H9 (cell line): ENCODE results near the gene EHF. TPM values are rescaled to one million over a fixed set of nuclear protein-coding genes. Genes with fewer than 3 reads are reported as not detected.

Source experiments
- DNase-seq: peaks from one replicate; pipeline ENCODE4 v3.0.0-alpha.2; 2017
- H2AFZ ChIP-seq: one replicate; pipeline ENCODE4 v1.6.1; 2013; ENCODE audit warnings: mild to moderate bottlenecking, low read length, control low read depth, moderate library complexity
- H2AK5ac ChIP-seq: 2 replicates; pipeline ENCODE4 v1.6.1; 2013; ENCODE audit warnings: low read length, control low read depth, mixed read lengths; ENCODE audit not compliant: insufficient read length
- H2BK120ac ChIP-seq: one replicate; pipeline ENCODE4 v1.6.1; 2013; ENCODE audit warnings: low read depth, mild to moderate bottlenecking, low read length, control low read depth, inconsistent platforms; ENCODE audit not compliant: poor library complexity, severe bottlenecking
- H2BK12ac ChIP-seq: 2 replicates; pipeline ENCODE4 v1.6.1; 2013; ENCODE audit warnings: low read length, control low read depth, mixed read lengths, low read depth; ENCODE audit not compliant: insufficient read length
- H2BK15ac ChIP-seq: 2 replicates; pipeline ENCODE4 v1.6.1; 2013; ENCODE audit warnings: low read depth, low read length, control low read depth
- H2BK20ac ChIP-seq: one replicate; pipeline ENCODE4 v1.6.1; 2013; ENCODE audit warnings: low read depth, mild to moderate bottlenecking, low read length, control low read depth, inconsistent platforms; ENCODE audit not compliant: poor library complexity, severe bottlenecking
- H2BK5ac ChIP-seq: 2 replicates; pipeline ENCODE4 v1.6.1; 2013; ENCODE audit warnings: low read length, control low read depth, mixed read lengths; ENCODE audit not compliant: insufficient read length
- H3K14ac ChIP-seq: 2 replicates; pipeline ENCODE4 v1.6.1; 2013; ENCODE audit warnings: low read length, control low read depth; ENCODE audit not compliant: insufficient read depth
- H3K18ac ChIP-seq: 2 replicates; pipeline ENCODE4 v1.6.1; 2013; ENCODE audit warnings: low read depth, mild to moderate bottlenecking, mixed read lengths, low read length, control low read depth; ENCODE audit not compliant: insufficient read length
- H3K23ac ChIP-seq: 2 replicates; pipeline ENCODE4 v1.6.1; 2013; ENCODE audit warnings: low read length, control low read depth, mixed read lengths, low read depth; ENCODE audit not compliant: insufficient read length
- H3K23me2 ChIP-seq: 2 replicates; pipeline ENCODE4 v1.6.1; 2013; ENCODE audit warnings: low read depth, mild to moderate bottlenecking, mixed read lengths, low read length, control low read depth; ENCODE audit not compliant: insufficient read length, poor library complexity, severe bottlenecking
- H3K27ac ChIP-seq: 2 replicates; pipeline ENCODE4 v1.5.1; 2013; ENCODE audit warnings: low read length, control low read depth, mixed read lengths, low read depth; ENCODE audit not compliant: insufficient read length
- H3K27me3 ChIP-seq: 2 replicates; pipeline ENCODE4 v1.6.1; 2013; ENCODE audit warnings: low read length, control low read depth, inconsistent platforms; ENCODE audit not compliant: insufficient read depth
- H3K4ac ChIP-seq: 2 replicates; pipeline ENCODE4 v1.6.1; 2013; ENCODE audit warnings: low read depth, mild to moderate bottlenecking, control low read depth, inconsistent platforms, low read length, moderate library complexity
- H3K4me1 ChIP-seq: 2 replicates; pipeline ENCODE4 v1.6.1; 2013; ENCODE audit warnings: low read length, control low read depth, inconsistent platforms; ENCODE audit not compliant: insufficient read depth
- H3K4me2 ChIP-seq: 2 replicates; pipeline ENCODE4 v1.6.1; 2013; ENCODE audit warnings: low read length, control low read depth, mixed read lengths; ENCODE audit not compliant: insufficient read length, insufficient read depth
- H3K56ac ChIP-seq: 2 replicates; pipeline ENCODE4 v1.6.1; 2013; ENCODE audit warnings: low read depth, mild to moderate bottlenecking, mixed read lengths, low read length, control low read depth; ENCODE audit not compliant: insufficient read length
- H3K79me1 ChIP-seq: 2 replicates; pipeline ENCODE4 v1.6.1; 2013; ENCODE audit warnings: low read depth, mild to moderate bottlenecking, moderate library complexity, low read length, control low read depth, inconsistent platforms; ENCODE audit not compliant: insufficient read depth, poor library complexity, severe bottlenecking
- H3K79me2 ChIP-seq: 2 replicates; pipeline ENCODE4 v1.6.1; 2013; ENCODE audit warnings: low read length, control low read depth, inconsistent platforms; ENCODE audit not compliant: insufficient read depth
- H3K9ac ChIP-seq: 2 replicates; pipeline ENCODE4 v1.6.1; 2013; ENCODE audit warnings: low read length, control low read depth, mixed read lengths; ENCODE audit not compliant: insufficient read length; ENCODE audit errors: extremely low read depth
- H3K9me3 ChIP-seq: one replicate; pipeline ENCODE4 v1.6.1; 2013; ENCODE audit warnings: low read depth, low read length, inconsistent platforms; ENCODE audit not compliant: control insufficient read depth
- H3T11ph ChIP-seq: one replicate; pipeline ENCODE4 v1.6.1; 2013; ENCODE audit warnings: mild to moderate bottlenecking, low read length, control low read depth, inconsistent platforms
- H4K20me1 ChIP-seq: one replicate; pipeline ENCODE4 v1.6.1; 2013; ENCODE audit not compliant: control insufficient read depth, insufficient read length, insufficient read depth
- H4K5ac ChIP-seq: 2 replicates; pipeline ENCODE4 v1.6.1; 2013; ENCODE audit warnings: low read depth, mild to moderate bottlenecking, mixed read lengths, low read length, control low read depth; ENCODE audit not compliant: insufficient read length
- H4K8ac ChIP-seq: replicated peaks from 2 replicates; pipeline ENCODE4 v1.6.1; 2013; ENCODE audit warnings: low read length, control low read depth, mixed read lengths, low read depth; ENCODE audit not compliant: insufficient read length
- H4K91ac ChIP-seq: 2 replicates; pipeline ENCODE4 v1.6.1; 2013; ENCODE audit warnings: low read depth, mild to moderate bottlenecking, moderate library complexity, mixed read lengths, low read length, control low read depth; ENCODE audit not compliant: insufficient read length
- H3K27ac Mint-ChIP-seq, 3 experiments: 2 replicates in 2 of 3; 3 replicates in 1 of 3; pipeline ENCODE4 v1.8.0; 2020 to 2021; ENCODE audit warnings: mixed read lengths in 3 of 3, mild to moderate bottlenecking in 1 of 3, moderate library complexity in 1 of 3
- H3K27me3 Mint-ChIP-seq: 2 replicates; pipeline ENCODE4 v1.8.0; 2021; ENCODE audit warnings: low read depth, mild to moderate bottlenecking, moderate library complexity, mixed read lengths
- H3K36me3 Mint-ChIP-seq, 3 experiments: 2 replicates in 2 of 3; 3 replicates in 1 of 3; pipeline ENCODE4 v1.8.0; 2020 to 2021; ENCODE audit warnings: low read depth in 3 of 3, mixed read lengths in 3 of 3; ENCODE audit not compliant: insufficient read depth in 1 of 3
- H3K4me1 Mint-ChIP-seq, 2 experiments: 2 replicates each; pipeline ENCODE4 v1.8.0; 2020; ENCODE audit warnings: mixed read lengths in 2 of 2
- H3K4me3 Mint-ChIP-seq, 2 experiments: 2 replicates in 1 of 2; 3 replicates in 1 of 2; pipeline ENCODE4 v1.8.0; 2020 to 2021; ENCODE audit warnings: mild to moderate bottlenecking in 2 of 2, mixed read lengths in 2 of 2, moderate library complexity in 1 of 2
- H3K9me3 Mint-ChIP-seq, 2 experiments: 2 replicates in 1 of 2; 3 replicates in 1 of 2; pipeline ENCODE4 v1.8.0; 2020; ENCODE audit warnings: mild to moderate bottlenecking in 2 of 2, mixed read lengths in 2 of 2, moderate library complexity in 1 of 2
- WGBS: extraction: QIAGEN DNeasy Blood & Tissue Kit; methylation state at CpG from one replicate; pipeline ENCODE4 v1.1.7; 2013; ENCODE audit warnings: missing lambda C conversion rate, low lambda C conversion rate, mixed read lengths; ENCODE audit not compliant: insufficient read length; ENCODE audit errors: extremely low coverage; 5-methylcytosine and 5-hydroxymethylcytosine counted together
- total RNA-seq: library from RNA; stranded (reverse); gene quantifications from 2 replicates; pipeline ENCODE4 v1.2.1, GENCODE V29; 2021
- TF ChIP-seq, protein P1 (sequence below): fragments of 200-600 bp; sonication (generic); conservative IDR thresholded peaks from 3 replicates; pipeline ENCODE4 v1.8.0; 2021; ENCODE audit warnings: antibody characterized with exemption, mild to moderate bottlenecking

Gene EHF
- total RNA-seq, 1 experiment from 2014 or later: not detected

DNA sequence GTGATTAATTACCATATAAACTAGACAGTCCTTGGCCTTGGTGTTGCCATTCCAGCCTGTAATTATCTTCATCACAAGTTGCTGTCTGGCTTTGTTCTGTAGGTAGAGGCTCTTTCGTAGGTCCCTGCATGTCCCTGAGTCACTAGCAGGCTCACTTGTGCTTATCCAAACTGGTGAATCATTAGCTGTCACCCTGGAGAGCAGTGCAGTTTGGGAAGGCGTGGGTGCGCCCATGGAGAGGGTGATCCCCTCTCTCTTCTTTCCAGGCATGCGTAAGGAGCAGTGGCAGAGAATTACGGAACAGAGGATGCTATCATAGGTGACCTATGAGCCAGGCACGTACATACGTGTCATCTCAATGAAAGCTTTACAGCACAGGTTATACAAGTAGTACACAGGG lies 11.0 kb upstream of the EHF start:
- Histone ChIP-seq H3K4me2 (no peak overlapping the region), H3K14ac (no peak overlapping the region; the same call in 1 of the 2 replicates)
- no peak for DNase-seq

More for the DNA sequence above, 11.0 kb upstream of the EHF start:
- Histone ChIP-seq H4K20me1 (no peaks in the 10 kb centered on the region), H3K23ac (no peak overlapping the region), H2BK12ac (no peak overlapping the region), H2BK120ac (no peak overlapping the region), H3K79me2 (no peaks in the 10 kb centered on the region), H3K23me2 (no peaks in the 10 kb centered on the region), H2BK5ac (no peak overlapping the region), H3K18ac (no peak overlapping the region), H4K5ac (no peak overlapping the region), H2BK20ac (no peak overlapping the region), H2AFZ (no peak overlapping the region), H3K4me1 (no peaks in the 10 kb centered on the region), H3K79me1 (no peaks in the 10 kb centered on the region), H3K9me3 (no peaks in the 10 kb centered on the region), H3K9ac (no peak overlapping the region), H3T11ph (no peak overlapping the region), H3K56ac (no peak overlapping the region), H2AK5ac (no peak overlapping the region), H3K27ac (no peak overlapping the region), H4K8ac (no peak overlapping the region), H3K4ac (no peak overlapping the region), H3K27me3 (no peaks in the 10 kb centered on the region), H2BK15ac (no peak overlapping the region), H4K91ac (no peak overlapping the region)
- WGBS: no CpG with 5 or more reads among the region's 7 CpGs
- no peaks in the 10 kb centered on the region for H3K9me3 Mint-ChIP-seq
- H3K27me3 Mint-ChIP-seq: peaks cover 3% of the 10 kb centered on the region
- H3K36me3 Mint-ChIP-seq: no peaks in the 10 kb centered on the region
- no peak overlapping the region for H3K27ac Mint-ChIP-seq
- no peak overlapping the region for H3K4me3 Mint-ChIP-seq
- H3K4me1 Mint-ChIP-seq: peaks cover 8 to 10% of the 10 kb centered on the region in 2 experiments
- TF ChIP-seq, protein P1, sequence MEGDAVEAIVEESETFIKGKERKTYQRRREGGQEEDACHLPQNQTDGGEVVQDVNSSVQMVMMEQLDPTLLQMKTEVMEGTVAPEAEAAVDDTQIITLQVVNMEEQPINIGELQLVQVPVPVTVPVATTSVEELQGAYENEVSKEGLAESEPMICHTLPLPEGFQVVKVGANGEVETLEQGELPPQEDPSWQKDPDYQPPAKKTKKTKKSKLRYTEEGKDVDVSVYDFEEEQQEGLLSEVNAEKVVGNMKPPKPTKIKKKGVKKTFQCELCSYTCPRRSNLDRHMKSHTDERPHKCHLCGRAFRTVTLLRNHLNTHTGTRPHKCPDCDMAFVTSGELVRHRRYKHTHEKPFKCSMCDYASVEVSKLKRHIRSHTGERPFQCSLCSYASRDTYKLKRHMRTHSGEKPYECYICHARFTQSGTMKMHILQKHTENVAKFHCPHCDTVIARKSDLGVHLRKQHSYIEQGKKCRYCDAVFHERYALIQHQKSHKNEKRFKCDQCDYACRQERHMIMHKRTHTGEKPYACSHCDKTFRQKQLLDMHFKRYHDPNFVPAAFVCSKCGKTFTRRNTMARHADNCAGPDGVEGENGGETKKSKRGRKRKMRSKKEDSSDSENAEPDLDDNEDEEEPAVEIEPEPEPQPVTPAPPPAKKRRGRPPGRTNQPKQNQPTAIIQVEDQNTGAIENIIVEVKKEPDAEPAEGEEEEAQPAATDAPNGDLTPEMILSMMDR: no peak
